Upper lobe of left lung (tissue), 6 donors: Measurements from ENCODE around the gene BPI. TPM values are rescaled to one million over a fixed set of nuclear protein-coding genes. Genes with fewer than 3 reads are reported as not detected.

Source experiments
- ATAC-seq, 2 donors: fragments of 200-7000 bp; cut with Tn5 transposase; one replicate each; pipeline ENCODE4 v1.9.1; 2022; ENCODE audit warnings: mild to moderate bottlenecking in 2 of 2, moderate library complexity in 2 of 2; ENCODE audit not compliant: low FRiP score in 2 of 2
- DNase-seq, 2 donors: peaks; one replicate each; pipeline ENCODE4 v3.0.0-alpha.2; 2019 to 2020
- H3K27ac ChIP-seq, 4 donors: fragments of 200-600 bp; sonication (generic); one replicate each; pipeline ENCODE4 v1.5.1; 2016 to 2019
- H3K27me3 ChIP-seq, 4 donors: fragments of 200-600 bp; sonication (generic); one replicate each; pipeline ENCODE4 v1.5.1; 2017 to 2019
- H3K36me3 ChIP-seq, 4 donors: fragments of 200-600 bp; sonication (generic); one replicate each; pipeline ENCODE4 v1.5.1; 2016 to 2019
- H3K4me1 ChIP-seq, 4 donors: fragments of 200-600 bp; sonication (generic); one replicate each; pipeline ENCODE4 v1.5.1; 2018 to 2019
- H3K4me3 ChIP-seq, 4 donors: fragments of 200-600 bp; sonication (generic); one replicate each; pipeline ENCODE4 v1.5.1; 2017 to 2019; ENCODE audit warnings: mild to moderate bottlenecking in 2 of 4, moderate library complexity in 1 of 4
- H3K9me3 ChIP-seq, 4 donors: fragments of 200-600 bp; sonication (generic); one replicate each; pipeline ENCODE4 v1.5.1; 2018 to 2019
- CTCF ChIP-seq, 6 experiments: fragments of 450-650 bp in 4 of 6; fragments of 200-600 bp in 2 of 6; sonication (generic) in 2 of 6; IDR thresholded peaks; one replicate each; pipeline ENCODE4 v1.5.1; 2016 to 2019; ENCODE audit warnings: antibody characterized with exemption in 6 of 6
- EP300 ChIP-seq, 4 donors: sonication (generic); formaldehyde crosslinking; IDR thresholded peaks; one replicate each; pipeline ENCODE4 v1.5.1; 2017; ENCODE audit warnings: antibody characterized with exemption in 4 of 4, control low read depth in 2 of 4
- POLR2A ChIP-seq, 4 donors: fragments of 450-650 bp; IDR thresholded peaks; one replicate each; pipeline ENCODE4 v1.5.1; 2016 to 2017; ENCODE audit warnings: antibody characterized with exemption in 4 of 4, mild to moderate bottlenecking in 2 of 4
- POLR2AphosphoS5 ChIP-seq, 2 donors: sonication (generic); formaldehyde crosslinking; IDR thresholded peaks; one replicate each; pipeline ENCODE4 v1.5.1; 2017; ENCODE audit warnings: antibody characterized with exemption in 2 of 2
- WGBS, 2 donors: methylation state at CpG; one replicate each; pipeline ENCODE4 v1.1.5; 2017 to 2018; 5-methylcytosine and 5-hydroxymethylcytosine counted together
- total RNA-seq, 6 donors: library from RNA; depleted of rRNA in 4 of 6; stranded (reverse); fragments of >200 nt in 4 of 6; gene quantifications; one replicate each; pipeline versions ENCODE4 v1.1.0 to v1.2.1, GENCODE V29; 2016 to 2021
- donor health status: DM: no; HTN: no; CAD: no; lungs with moderate emphysema.
- donor health status: DM: no; HTN: yes; CAD: no; lungs with severe emphysema.

The BPI gene
- total RNA-seq, 6 donors from 2014 or later = 0.14 to 6.3 (median 0.67) TPM; not detected in 1

GRCh38 chr20:38262931-38263330 lies 41.0 kb upstream of the BPI start:
- TF ChIP-seq POLR2AphosphoS5 (IDR thresholded peaks at IDR 0.05) = no peak
- TF ChIP-seq CTCF (IDR thresholded peaks at IDR 0.05) = no peak
- TF ChIP-seq POLR2A (IDR thresholded peaks at IDR 0.05) = no peak
- no peak for TF ChIP-seq EP300 (IDR thresholded peaks at IDR 0.05)
- DNase-seq = no peak
- no peak overlapping the region for H3K27ac ChIP-seq
- H3K9me3 ChIP-seq = no peaks in the 10 kb centered on the region
- ATAC-seq = no peak
- peaks cover 0 to 10% (median 2%) of the 10 kb centered on the region in 4 donors for H3K4me1 ChIP-seq
- no peaks in the 10 kb centered on the region for H3K36me3 ChIP-seq
- 87% methylated on average over 6 of the region's 6 CpGs for WGBS, 2 donors
- H3K4me3 ChIP-seq = no peak overlapping the region
- peaks cover 0 to 11% (median 6%) of the 10 kb centered on the region in 4 donors for H3K27me3 ChIP-seq

- ATAC-seq (no peak), DNase-seq (no peak)
- WGBS, 2 donors = 70 to 79% methylated on average over 2 of the region's 2 CpGs
- Histone ChIP-seq H3K27me3 (no peaks in the 10 kb centered on the region), H3K36me3 (no peaks in the 10 kb centered on the region), H3K4me1 (peaks cover 0 to 8% (median 0%) of the 10 kb centered on the region in 4 donors), H3K9me3 (no peaks in the 10 kb centered on the region), H3K4me3 (no peak overlapping the region), H3K27ac (no peak overlapping the region)
- no peak for TF ChIP-seq EP300 (IDR thresholded peaks at IDR 0.05)
- TF ChIP-seq POLR2A (IDR thresholded peaks at IDR 0.05) = no peak
- no peak for TF ChIP-seq CTCF (IDR thresholded peaks at IDR 0.05)
- no peak for TF ChIP-seq POLR2AphosphoS5 (IDR thresholded peaks at IDR 0.05)
These were observed 37.5 kb upstream of the BPI start for GRCh38 chr20:38266426-38266825.

- Histone ChIP-seq H3K4me1 (peaks cover 0 to 8% (median 0%) of the 10 kb centered on the region in 4 donors), H3K4me3 (no peak overlapping the region), H3K27me3 (no peaks in the 10 kb centered on the region), H3K9me3 (no peaks in the 10 kb centered on the region), H3K27ac (no peak overlapping the region), H3K36me3 (no peaks in the 10 kb centered on the region)
- ATAC-seq = no peak
- DNase-seq = no peak
- no peak for TF ChIP-seq CTCF (IDR thresholded peaks at IDR 0.05)
- no peak for TF ChIP-seq EP300 (IDR thresholded peaks at IDR 0.05)
- no peak for TF ChIP-seq POLR2A (IDR thresholded peaks at IDR 0.05)
- TF ChIP-seq POLR2AphosphoS5 (IDR thresholded peaks at IDR 0.05) = no peak
- 63 to 76% methylated on average over 2 of the region's 2 CpGs for WGBS, 2 donors
These were observed 36.7 kb upstream of the BPI start for GRCh38 chr20:38267296-38267695.

GRCh38 chr20:38267901-38268514 lies 35.9 kb upstream of the BPI start:
- H3K36me3 ChIP-seq = no peaks in the 10 kb centered on the region
- H3K27ac ChIP-seq = no peak overlapping the region
- H3K4me1 ChIP-seq = peaks cover 0 to 8% (median 0%) of the 10 kb centered on the region in 4 donors
- DNase-seq (no peak), ATAC-seq (no peak)
- no peaks in the 10 kb centered on the region for H3K9me3 ChIP-seq
- no peak overlapping the region for H3K4me3 ChIP-seq
- H3K27me3 ChIP-seq = no peaks in the 10 kb centered on the region
- no peak for TF ChIP-seq EP300 (IDR thresholded peaks at IDR 0.05)
- TF ChIP-seq CTCF (IDR thresholded peaks at IDR 0.05) = no peak
- no peak for TF ChIP-seq POLR2AphosphoS5 (IDR thresholded peaks at IDR 0.05)
- TF ChIP-seq POLR2A (IDR thresholded peaks at IDR 0.05) = no peak
- WGBS, 2 donors = 76 to 82% methylated on average over 5 of the region's 5 CpGs

GRCh38 chr20:38269040-38269439 lies 34.9 kb upstream of the BPI start:
- H3K27me3 ChIP-seq = no peaks in the 10 kb centered on the region
- H3K9me3 ChIP-seq = no peaks in the 10 kb centered on the region
- peaks cover 0 to 8% (median 0%) of the 10 kb centered on the region in 4 donors for H3K4me1 ChIP-seq
- WGBS, 2 donors = 84% methylated on average over 3 of the region's 3 CpGs
- H3K36me3 ChIP-seq = no peaks in the 10 kb centered on the region
- ATAC-seq (no peak), DNase-seq (no peak)
- no peak overlapping the region for H3K4me3 ChIP-seq
- no peak overlapping the region for H3K27ac ChIP-seq
- TF ChIP-seq EP300 (IDR thresholded peaks at IDR 0.05) (no peak), POLR2AphosphoS5 (IDR thresholded peaks at IDR 0.05) (no peak), POLR2A (IDR thresholded peaks at IDR 0.05) (no peak), CTCF (IDR thresholded peaks at IDR 0.05) (no peak)
